Retinal pigment epithelial cell (primary cell): ENCODE measurements around the gene CCNC.

Source experiments
- DNase-seq: peaks from one replicate; pipeline ENCODE4 v3.0.0-alpha.2; 2010; ENCODE audit warnings: low read depth
- H3K4me3 ChIP-seq: 2 replicates; pipeline ENCODE4 v1.5.1; 2011; ENCODE audit warnings: mild to moderate bottlenecking, low read length, control low read depth, moderate library complexity
- TF ChIP-seq, protein P1 (sequence below): conservative IDR thresholded peaks from 2 replicates; pipeline ENCODE4 v1.5.1; 2011; ENCODE audit warnings: low read depth, low read length, control low read depth, inconsistent platforms

Gene CCNC

GRCh38 chr6:99530627-99531026, 37.8 kb downstream of the CCNC start:
- H3K4me3 ChIP-seq, result no peak overlapping the region
- DNase-seq, result no peak
- TF ChIP-seq, protein P1, sequence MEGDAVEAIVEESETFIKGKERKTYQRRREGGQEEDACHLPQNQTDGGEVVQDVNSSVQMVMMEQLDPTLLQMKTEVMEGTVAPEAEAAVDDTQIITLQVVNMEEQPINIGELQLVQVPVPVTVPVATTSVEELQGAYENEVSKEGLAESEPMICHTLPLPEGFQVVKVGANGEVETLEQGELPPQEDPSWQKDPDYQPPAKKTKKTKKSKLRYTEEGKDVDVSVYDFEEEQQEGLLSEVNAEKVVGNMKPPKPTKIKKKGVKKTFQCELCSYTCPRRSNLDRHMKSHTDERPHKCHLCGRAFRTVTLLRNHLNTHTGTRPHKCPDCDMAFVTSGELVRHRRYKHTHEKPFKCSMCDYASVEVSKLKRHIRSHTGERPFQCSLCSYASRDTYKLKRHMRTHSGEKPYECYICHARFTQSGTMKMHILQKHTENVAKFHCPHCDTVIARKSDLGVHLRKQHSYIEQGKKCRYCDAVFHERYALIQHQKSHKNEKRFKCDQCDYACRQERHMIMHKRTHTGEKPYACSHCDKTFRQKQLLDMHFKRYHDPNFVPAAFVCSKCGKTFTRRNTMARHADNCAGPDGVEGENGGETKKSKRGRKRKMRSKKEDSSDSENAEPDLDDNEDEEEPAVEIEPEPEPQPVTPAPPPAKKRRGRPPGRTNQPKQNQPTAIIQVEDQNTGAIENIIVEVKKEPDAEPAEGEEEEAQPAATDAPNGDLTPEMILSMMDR, result no peak

DNA sequence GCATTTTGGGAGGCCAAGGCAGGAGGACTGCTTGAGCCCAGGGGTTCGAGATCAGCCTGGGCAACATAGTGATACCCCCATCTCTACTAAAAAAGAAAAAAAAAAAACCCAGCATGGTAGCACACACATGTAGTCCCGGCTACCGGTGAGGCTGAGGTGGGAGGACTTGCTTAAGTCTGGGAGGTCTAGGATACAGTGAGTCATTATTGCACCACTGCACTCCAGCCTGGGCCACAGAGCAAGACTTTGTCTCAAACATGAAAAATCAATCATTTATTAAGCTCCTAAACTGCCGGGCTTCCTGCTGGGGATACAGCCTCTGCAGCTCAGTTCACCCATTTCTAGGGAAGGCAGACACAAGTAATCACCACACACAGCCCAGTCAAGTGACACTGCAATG, 45.9 kb downstream of the CCNC start:
- no peak for DNase-seq
- no peak overlapping the region for H3K4me3 ChIP-seq
- TF ChIP-seq, protein P1, result no peak

- peak; percentile 19 for DNase-seq
- TF ChIP-seq, protein P1, result no peak
- H3K4me3 ChIP-seq, result peak overlapping the region; percentile 97
Measured at GRCh38 chr6:99521633-99522151, 46.8 kb downstream of the CCNC start.

DNA sequence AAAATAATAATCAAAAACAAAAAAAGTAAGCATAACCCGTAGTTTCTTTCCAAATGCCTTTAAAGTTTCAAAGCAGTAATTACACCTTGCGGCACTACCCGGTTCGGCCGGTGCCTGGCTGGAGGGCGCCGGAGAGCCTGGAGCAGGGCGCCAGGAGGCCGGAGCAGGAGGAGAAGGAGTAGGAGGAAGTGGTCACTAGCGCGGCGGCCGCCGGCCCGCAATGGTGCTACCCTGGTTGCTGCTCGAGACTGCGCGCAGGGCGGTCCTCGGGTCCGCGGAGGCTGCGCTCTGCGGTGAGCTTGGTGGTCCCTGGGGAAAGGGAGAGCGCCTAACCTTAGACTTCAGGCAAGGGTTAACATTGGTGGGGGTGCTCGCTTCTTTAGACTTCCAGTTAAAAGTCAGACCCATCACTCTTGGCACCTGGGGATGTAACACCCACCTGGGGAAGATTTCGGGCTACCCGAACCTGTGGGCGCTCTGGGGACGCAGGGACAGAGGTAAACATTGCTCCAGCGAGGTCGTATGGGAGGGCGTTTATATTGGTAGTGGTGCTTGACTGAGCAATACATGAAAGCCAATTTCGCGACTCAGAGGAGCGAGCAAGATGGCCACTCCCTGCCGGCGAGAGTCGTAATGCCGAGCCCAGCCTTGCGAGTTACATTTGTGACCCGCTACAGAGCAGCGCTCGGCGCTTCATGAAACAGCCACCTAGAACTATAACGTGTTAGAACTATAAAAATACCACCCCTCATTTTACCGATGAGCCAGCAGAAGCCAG, 47.4 kb downstream of the CCNC start:
- DNase-seq, result peak; percentile 54
- peak overlapping the region; percentile 97 for H3K4me3 ChIP-seq
- TF ChIP-seq, protein P1, result peak; percentile 78

GRCh38 chr6:99519446-99519845, 49.0 kb downstream of the CCNC start:
- no peak overlapping the region for H3K4me3 ChIP-seq
- DNase-seq, result no peak
- TF ChIP-seq, protein P1, result no peak

GRCh38 chr6:99514089-99514488, 54.4 kb downstream of the CCNC start:
- DNase-seq, result no peak
- TF ChIP-seq, protein P1, result no peak
- peak overlapping the region; percentile 81 for H3K4me3 ChIP-seq

- TF ChIP-seq, protein P1, result no peak
- DNase-seq, result no peak
- H3K4me3 ChIP-seq, result no peak overlapping the region
Measured at GRCh38 chr6:99512033-99512432, 56.4 kb downstream of the CCNC start.
